IPS DF 19.7 (cell line): ENCODE data around the gene CUEDC2.

Source experiments
- DNase-seq: peaks from one replicate; pipeline ENCODE4 v3.0.0-alpha.2; 2013; ENCODE audit warnings: low read depth, low spot score

CUEDC2 gene

GRCh38 chr10:102424916-102425315 lies 7.5 kb downstream of the CUEDC2 start:
- DNase-seq: no peak

- no peak for DNase-seq
These were observed 8.2 kb downstream of the CUEDC2 start for GRCh38 chr10:102424145-102424544.

GRCh38 chr10:102423372-102423968 lies 8.9 kb downstream of the CUEDC2 start:
- no peak for DNase-seq

GRCh38 chr10:102422545-102423129 lies 9.7 kb downstream of the CUEDC2 start:
- no peak for DNase-seq

- DNase-seq: no peak
These were observed 10.4 kb downstream of the CUEDC2 start for GRCh38 chr10:102421757-102422512.

GRCh38 chr10:102421507-102421756 lies 10.9 kb downstream of the CUEDC2 start:
- DNase-seq: no peak

- DNase-seq: peak; percentile 84
These were observed 11.5 kb downstream of the CUEDC2 start, which contains the start of gene FBXL15 for GRCh38 chr10:102420714-102421506. FBXL15 (plus strand) TSS chr10:102420836; CDS start chr10:102421130, 294 bp downstream.

GRCh38 chr10:102420181-102420713 lies 12.1 kb downstream of the CUEDC2 start:
- no peak for DNase-seq

GRCh38 chr10:102419269-102420180 lies 12.8 kb downstream of the CUEDC2 start:
- DNase-seq: no peak

- DNase-seq: no peak
These were observed 13.6 kb downstream of the CUEDC2 start, which contains the start of gene PSD for GRCh38 chr10:102418622-102419268. PSD (minus strand) TSS chr10:102418785; CDS start chr10:102417038, 1,747 bp downstream.

GRCh38 chr10:102416695-102417094 lies 15.7 kb downstream of the CUEDC2 start:
- DNase-seq: no peak

- DNase-seq: no peak
These were observed 16.1 kb downstream of the CUEDC2 start for GRCh38 chr10:102416283-102416682.

GRCh38 chr10:102414749-102415148 lies 17.6 kb downstream of the CUEDC2 start:
- DNase-seq: no peak

GRCh38 chr10:102413806-102414561 lies 18.4 kb downstream of the CUEDC2 start:
- DNase-seq: no peak

GRCh38 chr10:102413053-102413705 lies 19.2 kb downstream of the CUEDC2 start:
- DNase-seq: no peak

- no peak for DNase-seq
These were observed 20.1 kb downstream of the CUEDC2 start for GRCh38 chr10:102412293-102412692.

- DNase-seq: no peak
These were observed 20.8 kb downstream of the CUEDC2 start for GRCh38 chr10:102411341-102412255.
